ENCODE data around the gene DPY19L2. TPM values are rescaled to one million over a fixed set of nuclear protein-coding genes. Genes with fewer than 3 reads are reported as not detected.
"Not testable (repeated sequence)": the region's sequence is repeated elsewhere in the genome, so short reads cannot be mapped to it uniquely, and the experiment has no call there.

DPY19L2 gene
- total RNA-seq, 1 experiment from 2014 or later = not detected

GRCh38 chr12:63655543-63656257 is 12.6 kb downstream of the DPY19L2 start:
- H3K79me2 ChIP-seq (ENCODE audit: low read depth); DNase-seq; H4K20me1 ChIP-seq (ENCODE audit: insufficient read depth); H3K4me1 ChIP-seq (replicated peaks; ENCODE audit: insufficient read depth); H3K36me3 ChIP-seq (ENCODE audit: low read depth); H3K9me3 ChIP-seq (ENCODE audit: insufficient read depth, low read depth); H3K4me2 ChIP-seq; H3K4me3 ChIP-seq; POLR2A ChIA-PET (ENCODE audit: unreplicated experiment); H2AFZ ChIP-seq; H3K27ac ChIP-seq; BruUV-seq (replicated peaks); H3K9me2 ChIP-seq (ENCODE audit: insufficient read depth); intact Hi-C loops (cut with micrococcal nuclease; ENCODE audit: unreplicated experiment); H3F3A ChIP-seq (ENCODE audit: insufficient read depth, low read depth); CTCF ChIA-PET; H3K27me3 ChIP-seq (ENCODE audit: insufficient read depth, low read depth): not testable (repeated sequence)

- BruUV-seq (replicated peaks); H2AFZ ChIP-seq; H3K27me3 ChIP-seq (ENCODE audit: insufficient read depth, low read depth); DNase-seq; CTCF ChIA-PET; H3K79me2 ChIP-seq (ENCODE audit: low read depth); H4K20me1 ChIP-seq (ENCODE audit: insufficient read depth); H3K4me1 ChIP-seq (replicated peaks; ENCODE audit: insufficient read depth); H3K27ac ChIP-seq; H3K9me2 ChIP-seq (ENCODE audit: insufficient read depth); H3K4me2 ChIP-seq; H3K36me3 ChIP-seq (ENCODE audit: low read depth); intact Hi-C loops (cut with micrococcal nuclease; ENCODE audit: unreplicated experiment); H3K9me3 ChIP-seq (ENCODE audit: insufficient read depth, low read depth); POLR2A ChIA-PET (ENCODE audit: unreplicated experiment); H3K4me3 ChIP-seq; H3F3A ChIP-seq (ENCODE audit: insufficient read depth, low read depth): not testable (repeated sequence)
Measured at GRCh38 chr12:63654481-63654880, 13.8 kb downstream of the DPY19L2 start.

DNA sequence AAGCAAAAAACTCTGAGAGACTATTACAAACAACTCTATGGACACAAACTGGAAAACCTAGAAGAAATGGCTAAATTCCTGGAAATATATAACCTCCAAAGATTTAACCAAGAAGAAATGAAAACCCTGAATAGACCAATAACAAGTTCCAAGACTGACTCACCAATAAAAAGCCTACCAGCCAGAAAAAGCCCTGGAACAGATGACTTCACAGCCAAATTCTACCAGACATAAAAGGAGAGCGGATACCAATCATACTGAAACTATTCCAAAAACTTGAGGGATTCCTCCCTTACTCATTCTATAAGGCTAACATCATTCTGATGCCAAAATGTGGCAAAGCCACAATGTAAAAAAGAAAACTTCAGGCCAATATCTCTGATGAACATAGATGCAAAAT is 18.8 kb downstream of the DPY19L2 start:
- H3K4me1 ChIP-seq (replicated peaks; ENCODE audit: insufficient read depth); H3K27ac ChIP-seq; CTCF ChIA-PET; BruUV-seq (replicated peaks); intact Hi-C loops (cut with micrococcal nuclease; ENCODE audit: unreplicated experiment); H3K4me3 ChIP-seq; H2AFZ ChIP-seq; H3K4me2 ChIP-seq; H3K9me2 ChIP-seq (ENCODE audit: insufficient read depth); H3K27me3 ChIP-seq (ENCODE audit: insufficient read depth, low read depth); H3F3A ChIP-seq (ENCODE audit: insufficient read depth, low read depth); DNase-seq; H3K9me3 ChIP-seq (ENCODE audit: insufficient read depth, low read depth); H3K36me3 ChIP-seq (ENCODE audit: low read depth); H3K79me2 ChIP-seq (ENCODE audit: low read depth); H4K20me1 ChIP-seq (ENCODE audit: insufficient read depth): not testable (repeated sequence)
- POLR2A ChIA-PET (ENCODE audit: unreplicated experiment) = interaction anchor here (0.6 kb wide), 1 partner anchor 182 kb away, joined by 5 read pairs; no protein-coding TSS in a partner anchor

GRCh38 chr12:63643381-63644140 is 24.7 kb downstream of the DPY19L2 start:
- H3K4me3 ChIP-seq; H3K9me2 ChIP-seq (ENCODE audit: insufficient read depth); H3F3A ChIP-seq (ENCODE audit: insufficient read depth, low read depth); POLR2A ChIA-PET (ENCODE audit: unreplicated experiment); H3K79me2 ChIP-seq (ENCODE audit: low read depth); H3K4me2 ChIP-seq; H3K4me1 ChIP-seq (replicated peaks; ENCODE audit: insufficient read depth); H2AFZ ChIP-seq; H3K36me3 ChIP-seq (ENCODE audit: low read depth); H3K9me3 ChIP-seq (ENCODE audit: insufficient read depth, low read depth); CTCF ChIA-PET; H4K20me1 ChIP-seq (ENCODE audit: insufficient read depth); H3K27me3 ChIP-seq (ENCODE audit: insufficient read depth, low read depth); intact Hi-C loops (cut with micrococcal nuclease; ENCODE audit: unreplicated experiment); H3K27ac ChIP-seq; BruUV-seq (replicated peaks): not testable (repeated sequence)
- peak in 1 of 2 experiments; percentile 33 for DNase-seq

GRCh38 chr12:63624258-63624657 is 44.0 kb downstream of the DPY19L2 start:
- H3F3A ChIP-seq (ENCODE audit: insufficient read depth, low read depth); H3K4me1 ChIP-seq (replicated peaks; ENCODE audit: insufficient read depth); H3K36me3 ChIP-seq (ENCODE audit: low read depth); H4K20me1 ChIP-seq (ENCODE audit: insufficient read depth); POLR2A ChIA-PET (ENCODE audit: unreplicated experiment); H3K79me2 ChIP-seq (ENCODE audit: low read depth); H3K4me3 ChIP-seq; intact Hi-C loops (cut with micrococcal nuclease; ENCODE audit: unreplicated experiment); H3K9me2 ChIP-seq (ENCODE audit: insufficient read depth); H2AFZ ChIP-seq; H3K9me3 ChIP-seq (ENCODE audit: insufficient read depth, low read depth); BruUV-seq (replicated peaks); DNase-seq; H3K27me3 ChIP-seq (ENCODE audit: insufficient read depth, low read depth); H3K4me2 ChIP-seq; CTCF ChIA-PET; H3K27ac ChIP-seq: not testable (repeated sequence)

GRCh38 chr12:63615544-63615943 is 52.7 kb downstream of the DPY19L2 start:
- DNase-seq; intact Hi-C loops (cut with micrococcal nuclease; ENCODE audit: unreplicated experiment); CTCF ChIA-PET; H3K9me3 ChIP-seq (ENCODE audit: insufficient read depth, low read depth); H3K36me3 ChIP-seq (ENCODE audit: low read depth); POLR2A ChIA-PET (ENCODE audit: unreplicated experiment); H3K79me2 ChIP-seq (ENCODE audit: low read depth); H3K27me3 ChIP-seq (ENCODE audit: insufficient read depth, low read depth); H3K27ac ChIP-seq; H4K20me1 ChIP-seq (ENCODE audit: insufficient read depth); H3K4me2 ChIP-seq; H3K4me3 ChIP-seq; H2AFZ ChIP-seq; BruUV-seq (replicated peaks); H3K4me1 ChIP-seq (replicated peaks; ENCODE audit: insufficient read depth); H3F3A ChIP-seq (ENCODE audit: insufficient read depth, low read depth); H3K9me2 ChIP-seq (ENCODE audit: insufficient read depth): not testable (repeated sequence)

GRCh38 chr12:63611285-63611684 is 57.0 kb downstream of the DPY19L2 start:
- H3K4me2 ChIP-seq; intact Hi-C loops (cut with micrococcal nuclease; ENCODE audit: unreplicated experiment); POLR2A ChIA-PET (ENCODE audit: unreplicated experiment); H3K9me2 ChIP-seq (ENCODE audit: insufficient read depth); H3K27me3 ChIP-seq (ENCODE audit: insufficient read depth, low read depth); BruUV-seq (replicated peaks); H3K4me1 ChIP-seq (replicated peaks; ENCODE audit: insufficient read depth); H3K27ac ChIP-seq; H3K9me3 ChIP-seq (ENCODE audit: insufficient read depth, low read depth); CTCF ChIA-PET; H3F3A ChIP-seq (ENCODE audit: insufficient read depth, low read depth); H3K36me3 ChIP-seq (ENCODE audit: low read depth); H2AFZ ChIP-seq; H3K4me3 ChIP-seq; H4K20me1 ChIP-seq (ENCODE audit: insufficient read depth); DNase-seq; H3K79me2 ChIP-seq (ENCODE audit: low read depth): not testable (repeated sequence)
